ENCODE data around the gene KMT2C.

The KMT2C gene

DNA sequence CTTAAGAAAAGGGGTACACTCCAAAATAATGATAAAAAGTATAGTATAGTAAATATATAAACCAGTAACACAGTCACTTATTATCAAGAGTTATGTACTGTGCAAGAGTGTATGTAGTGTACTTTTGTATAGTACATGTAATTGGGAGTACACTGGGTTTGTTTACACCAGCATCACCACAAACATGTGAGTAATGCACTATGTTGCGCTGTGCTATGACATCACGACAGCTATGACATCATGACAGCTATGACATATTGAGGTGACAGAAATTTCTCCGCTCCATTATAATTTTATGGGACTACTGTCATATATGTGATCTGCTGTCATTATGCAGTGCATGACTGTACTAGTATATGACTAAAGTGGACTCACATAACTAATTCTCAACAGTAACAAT is 84.6 kb downstream of the KMT2C start:
- TF ChIP-seq, protein P1, sequence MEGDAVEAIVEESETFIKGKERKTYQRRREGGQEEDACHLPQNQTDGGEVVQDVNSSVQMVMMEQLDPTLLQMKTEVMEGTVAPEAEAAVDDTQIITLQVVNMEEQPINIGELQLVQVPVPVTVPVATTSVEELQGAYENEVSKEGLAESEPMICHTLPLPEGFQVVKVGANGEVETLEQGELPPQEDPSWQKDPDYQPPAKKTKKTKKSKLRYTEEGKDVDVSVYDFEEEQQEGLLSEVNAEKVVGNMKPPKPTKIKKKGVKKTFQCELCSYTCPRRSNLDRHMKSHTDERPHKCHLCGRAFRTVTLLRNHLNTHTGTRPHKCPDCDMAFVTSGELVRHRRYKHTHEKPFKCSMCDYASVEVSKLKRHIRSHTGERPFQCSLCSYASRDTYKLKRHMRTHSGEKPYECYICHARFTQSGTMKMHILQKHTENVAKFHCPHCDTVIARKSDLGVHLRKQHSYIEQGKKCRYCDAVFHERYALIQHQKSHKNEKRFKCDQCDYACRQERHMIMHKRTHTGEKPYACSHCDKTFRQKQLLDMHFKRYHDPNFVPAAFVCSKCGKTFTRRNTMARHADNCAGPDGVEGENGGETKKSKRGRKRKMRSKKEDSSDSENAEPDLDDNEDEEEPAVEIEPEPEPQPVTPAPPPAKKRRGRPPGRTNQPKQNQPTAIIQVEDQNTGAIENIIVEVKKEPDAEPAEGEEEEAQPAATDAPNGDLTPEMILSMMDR (IDR thresholded peaks at IDR 0.05; ENCODE audit: extremely low read depth, insufficient read depth, missing control alignments) = no peak
- in situ Hi-C loops (cut with MboI; ENCODE audit: low pct_unique_long_range_greater_than_20kb, low sequenced_read_pairs, unreplicated experiment) = no loop called here

DNA sequence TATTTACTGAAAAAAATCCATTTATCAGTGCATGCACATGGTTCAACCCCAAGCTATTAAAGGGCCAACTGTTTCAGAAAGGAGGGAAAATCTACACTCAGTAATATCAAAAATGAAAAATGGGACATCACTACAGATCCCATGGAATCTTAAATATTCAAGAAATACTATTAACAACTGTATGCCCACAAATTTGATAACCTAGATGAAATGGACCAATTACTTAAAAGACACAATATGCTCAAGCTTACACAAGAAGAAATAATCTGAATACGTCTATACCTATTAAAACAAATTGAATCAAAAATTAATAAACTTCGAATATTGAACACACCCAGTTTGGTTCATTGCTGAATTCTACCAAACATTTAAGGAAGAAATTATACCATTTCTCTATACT is 87.9 kb downstream of the KMT2C start:
- TF ChIP-seq, protein P1 (IDR thresholded peaks at IDR 0.05; ENCODE audit: extremely low read depth, insufficient read depth, missing control alignments) = no peak
- in situ Hi-C loops (cut with MboI; ENCODE audit: low pct_unique_long_range_greater_than_20kb, low sequenced_read_pairs, unreplicated experiment) = loop anchor here (25.0 kb wide), 1 partner anchor 364 kb away; no protein-coding TSS in a partner anchor
- no peak for DNase-seq (ENCODE audit: low spot score)

More for the DNA sequence above, 84.6 kb downstream of the KMT2C start:
- DNase-seq (ENCODE audit: low spot score) = no peak

DNA sequence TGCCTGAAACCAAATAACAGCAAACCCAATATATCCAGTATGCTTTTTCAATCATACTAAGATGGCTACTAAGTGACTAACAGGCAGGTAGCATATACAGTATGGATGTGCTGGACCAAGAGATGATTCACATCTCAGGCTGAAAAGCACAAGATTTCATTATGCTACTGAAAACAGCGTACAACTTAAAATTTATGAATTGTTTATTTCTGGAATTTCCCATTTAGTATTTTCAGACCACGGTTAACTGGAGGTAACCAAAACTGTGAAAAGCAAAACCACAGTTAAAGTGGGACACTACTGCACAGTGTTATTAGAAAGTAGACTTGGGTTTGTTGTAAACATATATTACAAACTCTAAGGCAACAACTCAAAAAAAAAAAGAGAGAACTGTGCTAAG is 91.5 kb downstream of the KMT2C start:
- in situ Hi-C loops (cut with MboI; ENCODE audit: low pct_unique_long_range_greater_than_20kb, low sequenced_read_pairs, unreplicated experiment) = loop anchor here (25.0 kb wide), 1 partner anchor 368 kb away; no protein-coding TSS in a partner anchor
- TF ChIP-seq, protein P1 (IDR thresholded peaks at IDR 0.05; ENCODE audit: extremely low read depth, insufficient read depth, missing control alignments) = no peak
- DNase-seq (ENCODE audit: low spot score) = no peak

DNA sequence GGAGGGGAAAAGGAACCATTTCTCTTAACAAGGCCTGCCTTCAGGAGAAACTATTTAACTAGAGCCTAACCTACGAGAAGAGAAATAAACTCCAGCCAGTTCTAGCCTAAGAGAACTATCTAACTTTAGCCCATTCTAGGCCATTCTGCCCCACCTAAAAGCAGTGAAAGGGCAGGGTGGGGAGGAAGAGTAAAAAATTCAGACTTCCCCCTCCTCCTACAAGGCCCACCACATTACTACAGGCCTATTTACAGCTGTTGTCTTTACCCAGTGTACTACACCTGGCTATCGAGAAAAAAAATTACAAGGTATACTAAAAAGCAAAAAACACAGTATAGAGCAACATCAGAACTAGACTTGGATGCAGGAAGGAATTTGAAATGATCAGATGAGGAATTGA is 93.0 kb downstream of the KMT2C start:
- TF ChIP-seq, protein P1 (IDR thresholded peaks at IDR 0.05; ENCODE audit: extremely low read depth, insufficient read depth, missing control alignments) = no peak
- in situ Hi-C loops (cut with MboI; ENCODE audit: low pct_unique_long_range_greater_than_20kb, low sequenced_read_pairs, unreplicated experiment) = loop anchor here (25.0 kb wide), 1 partner anchor 370 kb away; no protein-coding TSS in a partner anchor
- no peak for DNase-seq (ENCODE audit: low spot score)

DNA sequence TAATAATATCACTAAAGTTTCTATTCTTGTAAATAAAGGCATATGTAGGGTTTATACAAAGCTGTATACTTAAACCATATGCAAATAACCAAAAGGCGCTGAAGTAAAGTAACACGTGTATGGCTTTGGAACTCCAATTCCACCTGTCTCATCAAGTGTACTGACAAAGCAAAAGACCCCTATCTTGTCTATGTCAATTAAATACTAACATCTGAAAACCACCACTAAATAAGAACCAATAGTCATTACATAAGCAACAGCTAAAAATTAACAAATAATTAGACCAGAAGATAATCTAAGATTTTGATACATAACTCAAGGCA is 93.9 kb downstream of the KMT2C start:
- DNase-seq (ENCODE audit: low spot score) = no peak
- in situ Hi-C loops (cut with MboI; ENCODE audit: low pct_unique_long_range_greater_than_20kb, low sequenced_read_pairs, unreplicated experiment) = loop anchor here (25.0 kb wide), 1 partner anchor 370 kb away; no protein-coding TSS in a partner anchor
- TF ChIP-seq, protein P1 (IDR thresholded peaks at IDR 0.05; ENCODE audit: extremely low read depth, insufficient read depth, missing control alignments) = no peak

DNA sequence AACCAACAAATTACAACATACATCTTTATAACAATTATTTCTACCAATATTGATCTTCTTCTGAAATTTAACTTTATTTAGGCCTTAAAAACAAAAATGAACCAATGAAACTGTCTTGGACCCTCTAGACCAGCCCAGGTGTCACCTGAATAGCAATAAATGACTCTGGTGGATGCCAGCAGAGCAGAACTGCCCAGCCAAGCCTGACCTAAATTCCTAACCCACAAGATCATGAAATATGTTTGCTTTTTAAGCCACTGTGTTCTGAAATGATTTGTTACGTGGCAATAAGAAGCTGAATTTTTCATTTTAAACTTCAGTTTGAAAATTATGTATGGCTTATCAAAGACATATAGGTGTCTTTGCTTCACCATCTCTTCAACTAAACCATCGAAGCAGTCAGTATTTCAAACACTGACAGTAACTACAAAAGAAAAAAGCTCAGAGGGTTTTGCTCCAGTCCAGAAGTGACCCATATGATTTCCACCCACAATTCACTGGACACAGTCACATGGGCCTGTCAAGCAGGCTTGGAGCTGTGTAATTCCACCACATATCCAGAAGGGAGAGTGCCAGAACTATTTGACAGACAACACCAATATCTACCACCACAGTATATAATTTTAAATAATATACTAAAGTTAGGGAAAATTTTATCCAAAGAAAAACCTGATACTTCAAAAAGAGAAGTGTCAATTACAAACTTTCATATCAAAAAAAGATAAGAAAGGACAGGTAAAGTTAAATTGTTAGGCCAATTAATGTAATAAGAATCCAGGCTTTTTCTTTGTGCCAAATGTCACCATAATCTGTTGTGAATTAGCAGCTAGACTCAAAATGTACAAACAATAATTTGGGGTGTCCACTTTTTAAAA is 94.5 kb downstream of the KMT2C start:
- TF ChIP-seq, protein P1 (IDR thresholded peaks at IDR 0.05; ENCODE audit: extremely low read depth, insufficient read depth, missing control alignments) = peak; percentile 49
- DNase-seq (ENCODE audit: low spot score) = no peak
- in situ Hi-C loops (cut with MboI; ENCODE audit: low pct_unique_long_range_greater_than_20kb, low sequenced_read_pairs, unreplicated experiment) = loop anchor here (25.0 kb wide), 1 partner anchor 371 kb away; no protein-coding TSS in a partner anchor

All from GM13977 (cell line).